Panc1 (cell line): ENCODE measurements around the gene CASR. TPM values are rescaled to one million over a fixed set of nuclear protein-coding genes. Genes with fewer than 3 reads are reported as not detected.

Experiments used
- ATAC-seq: fragments of 200-7000 bp; cut with Tn5 transposase; 2 replicates; pipeline ENCODE4 v1.9.1; 2020; ENCODE audit warnings: mild to moderate bottlenecking, moderate library complexity
- BruUV-seq: library from RNA; stranded (reverse); fragments of 400-500 nt; replicated peaks from 2 replicates; lab custom pipeline; 2021; lab: Mats Ljungman, UMichigan
- CTCF ChIA-PET: fragments of 300-600 bp; sonication (Branson Sonifier 250); formaldehyde crosslinking; loops from one replicate; lab custom pipeline; 2022; ENCODE audit warnings: antibody characterized with exemption; lab: Charles Lee
- POLR2A ChIA-PET: fragments of 300-600 bp; sonication (Branson Sonifier 250); formaldehyde crosslinking; loops from one replicate; lab custom pipeline; 2022; ENCODE audit warnings: antibody characterized with exemption; lab: Charles Lee
- DNase-seq: peaks from one replicate; pipeline ENCODE4 v3.0.0-alpha.2; 2010; ENCODE audit warnings: low read depth, low spot score
- H3K27ac ChIP-seq: 2 replicates; pipeline ENCODE4 v1.5.1; 2011; ENCODE audit warnings: mild to moderate bottlenecking, low read length, inconsistent platforms
- H3K27me3 ChIP-seq: fragments of 200-500 bp; sonication (Bioruptor generic); 2 replicates; pipeline ENCODE4 v1.6.0; 2014; ENCODE audit warnings: low read length, inconsistent platforms; ENCODE audit not compliant: control insufficient read depth, insufficient read depth
- H3K36me3 ChIP-seq: fragments of 200-500 bp; sonication (Bioruptor generic); 2 replicates; pipeline ENCODE4 v1.5.1; 2014; ENCODE audit warnings: inconsistent platforms, mild to moderate bottlenecking, low read length, moderate library complexity; ENCODE audit not compliant: control insufficient read depth, insufficient read depth
- H3K4me1 ChIP-seq: 2 replicates; pipeline ENCODE4 v1.5.1; 2011; ENCODE audit warnings: inconsistent platforms, mild to moderate bottlenecking, low read length, moderate library complexity; ENCODE audit not compliant: control insufficient read depth, insufficient read depth
- H3K4me3 ChIP-seq, 2 experiments: 2 replicates each; pipeline ENCODE4 v1.5.1; 2011 to 2012; ENCODE audit warnings: low read depth in 2 of 2, low read length in 2 of 2, mild to moderate bottlenecking in 2 of 2, inconsistent platforms in 1 of 2, moderate library complexity in 1 of 2
- H3K9me3 ChIP-seq: fragments of 200-500 bp; sonication (Bioruptor generic); 2 replicates; pipeline ENCODE4 v1.5.1; 2014; ENCODE audit warnings: low read depth, mild to moderate bottlenecking, inconsistent platforms, low read length, moderate library complexity; ENCODE audit not compliant: control insufficient read depth, insufficient read depth
- POLR2AphosphoS5 ChIP-seq: IDR thresholded peaks from 2 replicates; pipeline ENCODE4 v1.6.1; 2012; ENCODE audit warnings: mild to moderate bottlenecking, low read depth, low read length, moderate library complexity
- REST ChIP-seq, 2 experiments: IDR thresholded peaks; 2 replicates each; pipeline ENCODE4 v1.6.1; 2011 to 2012; ENCODE audit warnings: low read depth in 2 of 2, control low read depth in 1 of 2, low read length in 1 of 2, mild to moderate bottlenecking in 1 of 2, moderate library complexity in 1 of 2; ENCODE audit not compliant: insufficient read depth in 1 of 2
- SIN3A ChIP-seq: IDR thresholded peaks from 2 replicates; pipeline ENCODE4 v1.6.1; 2012; ENCODE audit warnings: low read depth, mild to moderate bottlenecking, low read length, moderate library complexity, borderline replicate concordance; ENCODE audit not compliant: insufficient read depth
- TCF7L2 ChIP-seq: IDR thresholded peaks from 2 replicates; pipeline ENCODE4 v1.6.1; 2011; ENCODE audit warnings: mild to moderate bottlenecking, low read depth, low read length, inconsistent platforms
- in situ Hi-C: cut with HindIII; loops from 2 replicates; pipeline ENCODE4 v1.10.0; 2016; ENCODE audit warnings: low sequenced_read_pairs, low pct_unique_long_range_greater_than_20kb
- intact Hi-C: fragments of 100-400 bp; cut with micrococcal nuclease; formaldehyde crosslinking; loops from one replicate; pipeline ENCODE4 v1.10.0; 2022; ENCODE audit not compliant: unreplicated experiment
- total RNA-seq: library from RNA; stranded (reverse); gene quantifications from one replicate; pipeline ENCODE4 v1.2.1, GENCODE V29; 2021; ENCODE audit not compliant: unreplicated experiment
- TF ChIP-seq, protein P1 (sequence below): fragments of 450-650 bp; IDR thresholded peaks from 2 replicates; pipeline ENCODE4 v1.5.1; 2017; ENCODE audit warnings: mild to moderate bottlenecking

Gene CASR
- total RNA-seq, 1 experiment from 2014 or later: not detected

DNA sequence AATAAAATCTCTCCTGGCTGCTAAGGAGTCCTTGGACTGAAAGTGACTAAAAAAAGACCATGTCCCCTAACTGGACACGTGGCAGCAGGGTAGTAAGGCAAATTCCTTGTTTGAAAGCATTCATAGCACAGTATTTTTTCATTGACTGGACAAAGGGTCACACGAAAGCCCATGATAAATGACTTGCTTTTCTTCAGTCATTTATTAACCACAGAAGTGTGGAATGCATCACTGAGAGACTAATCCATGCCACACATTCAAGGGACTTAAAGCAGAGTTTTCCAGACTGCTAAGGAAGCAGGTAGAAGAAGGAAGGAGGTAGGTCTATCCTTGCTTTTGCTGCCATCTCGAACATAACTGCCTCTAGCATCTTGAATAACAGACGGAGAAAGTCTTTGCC lies 31.2 kb downstream of the CASR start:
- Histone ChIP-seq H3K27ac (no peak overlapping the region), H3K4me1 (no peaks in the 10 kb centered on the region), H3K4me3 (no peak overlapping the region), H3K36me3 (no peaks in the 10 kb centered on the region), H3K27me3 (peaks cover 17% of the 10 kb centered on the region), H3K9me3 (no peaks in the 10 kb centered on the region)
- TF ChIP-seq REST (IDR thresholded peaks at IDR 0.05; ENCODE audit: insufficient read depth in 1 of 2, low read depth in 2 of 2, low read length in 1 of 2) (no peak), SIN3A (no peak), POLR2AphosphoS5 (no peak), TCF7L2 (no peak)
- TF ChIP-seq, protein P1, sequence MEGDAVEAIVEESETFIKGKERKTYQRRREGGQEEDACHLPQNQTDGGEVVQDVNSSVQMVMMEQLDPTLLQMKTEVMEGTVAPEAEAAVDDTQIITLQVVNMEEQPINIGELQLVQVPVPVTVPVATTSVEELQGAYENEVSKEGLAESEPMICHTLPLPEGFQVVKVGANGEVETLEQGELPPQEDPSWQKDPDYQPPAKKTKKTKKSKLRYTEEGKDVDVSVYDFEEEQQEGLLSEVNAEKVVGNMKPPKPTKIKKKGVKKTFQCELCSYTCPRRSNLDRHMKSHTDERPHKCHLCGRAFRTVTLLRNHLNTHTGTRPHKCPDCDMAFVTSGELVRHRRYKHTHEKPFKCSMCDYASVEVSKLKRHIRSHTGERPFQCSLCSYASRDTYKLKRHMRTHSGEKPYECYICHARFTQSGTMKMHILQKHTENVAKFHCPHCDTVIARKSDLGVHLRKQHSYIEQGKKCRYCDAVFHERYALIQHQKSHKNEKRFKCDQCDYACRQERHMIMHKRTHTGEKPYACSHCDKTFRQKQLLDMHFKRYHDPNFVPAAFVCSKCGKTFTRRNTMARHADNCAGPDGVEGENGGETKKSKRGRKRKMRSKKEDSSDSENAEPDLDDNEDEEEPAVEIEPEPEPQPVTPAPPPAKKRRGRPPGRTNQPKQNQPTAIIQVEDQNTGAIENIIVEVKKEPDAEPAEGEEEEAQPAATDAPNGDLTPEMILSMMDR: no peak
- no TSS peak for BruUV-seq
- ChIA-PET POLR2A (no interaction called here), CTCF (no interaction called here)
- in situ Hi-C loops (no loop called here), intact Hi-C loops (no loop called here)
- no peak for DNase-seq
- ATAC-seq: no peak

DNA sequence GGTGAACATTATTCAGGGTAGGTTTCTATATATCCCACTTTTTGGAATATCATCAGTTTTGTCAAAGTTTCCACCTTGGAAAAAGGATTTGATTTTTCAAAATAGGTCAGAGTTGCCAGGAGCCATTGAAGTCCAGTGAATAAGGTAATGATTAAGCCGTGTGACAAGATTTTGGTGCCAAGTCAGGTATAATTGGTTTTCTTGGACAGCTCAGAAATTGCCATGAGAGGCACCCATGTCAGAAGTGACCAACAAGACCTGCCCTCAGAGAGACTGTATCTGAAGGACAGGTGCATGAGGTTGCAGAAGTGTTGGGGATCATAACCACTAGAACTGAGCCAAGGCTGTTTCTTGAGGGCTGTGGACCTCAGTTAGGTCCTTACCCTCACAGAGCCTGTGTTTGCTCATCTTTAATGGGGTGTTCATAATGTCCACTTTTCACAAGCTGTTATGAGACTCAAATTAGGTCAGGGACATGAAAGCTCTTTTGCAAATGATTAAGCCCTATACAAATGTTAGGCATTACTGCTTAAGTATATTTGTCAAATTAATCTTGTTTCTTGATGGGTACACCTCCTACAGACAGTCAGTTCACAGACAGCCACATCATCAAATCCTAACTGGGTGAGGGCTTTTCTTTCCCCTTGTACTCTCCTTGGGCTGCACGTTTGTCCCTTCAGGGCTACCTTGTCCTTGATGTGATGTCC lies 32.3 kb downstream of the CASR start:
- Histone ChIP-seq H3K36me3 (no peaks in the 10 kb centered on the region), H3K27me3 (peaks cover 17% of the 10 kb centered on the region), H3K9me3 (no peaks in the 10 kb centered on the region), H3K4me3 (no peak overlapping the region), H3K27ac (no peak overlapping the region), H3K4me1 (no peaks in the 10 kb centered on the region)
- ChIA-PET CTCF (no interaction called here), POLR2A (no interaction called here)
- no peak for TF ChIP-seq POLR2AphosphoS5
- TF ChIP-seq, protein P1: no peak
- no peak for TF ChIP-seq TCF7L2
- TF ChIP-seq REST (IDR thresholded peaks at IDR 0.05; ENCODE audit: insufficient read depth in 1 of 2, low read depth in 2 of 2, low read length in 1 of 2): no peak
- no peak for TF ChIP-seq SIN3A
- ATAC-seq (no peak), DNase-seq (no peak)
- BruUV-seq: no TSS peak
- in situ Hi-C loops (no loop called here), intact Hi-C loops (no loop called here)
